ENCODE measurements around the gene CLEC2A. TPM values are rescaled to one million over a fixed set of nuclear protein-coding genes. Genes with fewer than 3 reads are reported as not detected.
A peak's percentile ranks its signal among the peaks of the same experiment; 100 is the strongest.
"Not testable (repeated sequence)": the region's sequence is repeated elsewhere in the genome, so short reads cannot be mapped to it uniquely, and the experiment has no call there.

CLEC2A gene
- total RNA-seq, 2 donors from 2014 or later, result not detected

- Histone ChIP-seq H3K27ac (no peak overlapping the region), H3K4me3 (no peak overlapping the region), H3K4me1 (replicated peaks) (no peaks in the 10 kb centered on the region), H3K9me3 (no peaks in the 10 kb centered on the region), H3K27me3 (replicated peaks; ENCODE audit: insufficient read depth) (peaks cover 2% of the 10 kb centered on the region), H3K36me3 (no peaks in the 10 kb centered on the region)
- no peak for TF ChIP-seq POLR2AphosphoS5 (IDR thresholded peaks at IDR 0.05)
- TF ChIP-seq CTCF (IDR thresholded peaks at IDR 0.05), result no peak
- no peak for TF ChIP-seq POLR2A (IDR thresholded peaks at IDR 0.05)
- DNase-seq (ENCODE audit: low spot score), result no peak
- intact Hi-C loops (cut with DNase I), result no loop called here
- WGBS, result 80% methylated on average over 4 of the region's 4 CpGs
These were observed 51.6 kb downstream of the CLEC2A start for GRCh38 chr12:9880532-9881078.

- H3K4me1 ChIP-seq (replicated peaks); intact Hi-C loops (cut with DNase I); DNase-seq (ENCODE audit: low spot score); H3K27ac ChIP-seq; H3K9me3 ChIP-seq; H3K36me3 ChIP-seq; H3K27me3 ChIP-seq (replicated peaks; ENCODE audit: insufficient read depth); H3K4me3 ChIP-seq: not testable (repeated sequence)
- WGBS, result 98% methylated on average over 18 of the region's 26 CpGs
These were observed 56.0 kb downstream of the CLEC2A start for GRCh38 chr12:9876120-9876519.

- TF ChIP-seq CTCF (IDR thresholded peaks at IDR 0.05) (no peak), POLR2AphosphoS5 (IDR thresholded peaks at IDR 0.05) (peak; percentile 15)
- H3K27me3 ChIP-seq (replicated peaks; ENCODE audit: insufficient read depth), result peaks cover 2% of the 10 kb centered on the region
- H3K4me3 ChIP-seq, result no peak overlapping the region
- no peak overlapping the region for H3K27ac ChIP-seq
- no peaks in the 10 kb centered on the region for H3K36me3 ChIP-seq
- intact Hi-C loops (cut with DNase I), result no loop called here
- H3K9me3 ChIP-seq, result no peaks in the 10 kb centered on the region
- WGBS, result 58% methylated on average over 11 of the region's 11 CpGs
- no peaks in the 10 kb centered on the region for H3K4me1 ChIP-seq (replicated peaks)
- DNase-seq (ENCODE audit: low spot score), result peak; percentile 48
These were observed 59.4 kb downstream of the CLEC2A start for GRCh38 chr12:9872742-9873141.

- H3K9me3 ChIP-seq, result no peaks in the 10 kb centered on the region
- peaks cover 2% of the 10 kb centered on the region for H3K27me3 ChIP-seq (replicated peaks; ENCODE audit: insufficient read depth)
- no peak for TF ChIP-seq POLR2AphosphoS5 (IDR thresholded peaks at IDR 0.05)
- TF ChIP-seq CTCF (IDR thresholded peaks at IDR 0.05), result no peak
- TF ChIP-seq POLR2A (IDR thresholded peaks at IDR 0.05), result no peak
- no peak overlapping the region for H3K4me3 ChIP-seq
- no peaks in the 10 kb centered on the region for H3K36me3 ChIP-seq
- no peak overlapping the region for H3K27ac ChIP-seq
- DNase-seq (ENCODE audit: low spot score), result no peak
- intact Hi-C loops (cut with DNase I), result no loop called here
- H3K4me1 ChIP-seq (replicated peaks), result no peaks in the 10 kb centered on the region
- WGBS, result 54% methylated on average over 3 of the region's 3 CpGs
These were observed 60.0 kb downstream of the CLEC2A start for GRCh38 chr12:9872162-9872561.

- intact Hi-C loops (cut with DNase I), result no loop called here
- Histone ChIP-seq H3K36me3 (no peaks in the 10 kb centered on the region), H3K4me1 (replicated peaks) (no peaks in the 10 kb centered on the region), H3K4me3 (peak overlapping the region; percentile 25 to 33), H3K9me3 (no peaks in the 10 kb centered on the region), H3K27ac (peak overlapping the region; percentile 73 to 75), H3K27me3 (replicated peaks; ENCODE audit: insufficient read depth) (no peaks in the 10 kb centered on the region)
- WGBS, result 52% methylated on average over 2 of the region's 2 CpGs
- TF ChIP-seq CTCF (IDR thresholded peaks at IDR 0.05), result no peak
- DNase-seq (ENCODE audit: low spot score), result no peak
These were observed 61.8 kb downstream of the CLEC2A start for GRCh38 chr12:9870286-9870866.
